ENCODE data around the gene SLC1A5. TPM values are rescaled to one million over a fixed set of nuclear protein-coding genes. Genes with fewer than 3 reads are reported as not detected.

The SLC1A5 gene
- total and polyA plus RNA-seq, 2 experiments from 2014 or later: 103 to 272 TPM

- TF ChIP-seq, protein P1, sequence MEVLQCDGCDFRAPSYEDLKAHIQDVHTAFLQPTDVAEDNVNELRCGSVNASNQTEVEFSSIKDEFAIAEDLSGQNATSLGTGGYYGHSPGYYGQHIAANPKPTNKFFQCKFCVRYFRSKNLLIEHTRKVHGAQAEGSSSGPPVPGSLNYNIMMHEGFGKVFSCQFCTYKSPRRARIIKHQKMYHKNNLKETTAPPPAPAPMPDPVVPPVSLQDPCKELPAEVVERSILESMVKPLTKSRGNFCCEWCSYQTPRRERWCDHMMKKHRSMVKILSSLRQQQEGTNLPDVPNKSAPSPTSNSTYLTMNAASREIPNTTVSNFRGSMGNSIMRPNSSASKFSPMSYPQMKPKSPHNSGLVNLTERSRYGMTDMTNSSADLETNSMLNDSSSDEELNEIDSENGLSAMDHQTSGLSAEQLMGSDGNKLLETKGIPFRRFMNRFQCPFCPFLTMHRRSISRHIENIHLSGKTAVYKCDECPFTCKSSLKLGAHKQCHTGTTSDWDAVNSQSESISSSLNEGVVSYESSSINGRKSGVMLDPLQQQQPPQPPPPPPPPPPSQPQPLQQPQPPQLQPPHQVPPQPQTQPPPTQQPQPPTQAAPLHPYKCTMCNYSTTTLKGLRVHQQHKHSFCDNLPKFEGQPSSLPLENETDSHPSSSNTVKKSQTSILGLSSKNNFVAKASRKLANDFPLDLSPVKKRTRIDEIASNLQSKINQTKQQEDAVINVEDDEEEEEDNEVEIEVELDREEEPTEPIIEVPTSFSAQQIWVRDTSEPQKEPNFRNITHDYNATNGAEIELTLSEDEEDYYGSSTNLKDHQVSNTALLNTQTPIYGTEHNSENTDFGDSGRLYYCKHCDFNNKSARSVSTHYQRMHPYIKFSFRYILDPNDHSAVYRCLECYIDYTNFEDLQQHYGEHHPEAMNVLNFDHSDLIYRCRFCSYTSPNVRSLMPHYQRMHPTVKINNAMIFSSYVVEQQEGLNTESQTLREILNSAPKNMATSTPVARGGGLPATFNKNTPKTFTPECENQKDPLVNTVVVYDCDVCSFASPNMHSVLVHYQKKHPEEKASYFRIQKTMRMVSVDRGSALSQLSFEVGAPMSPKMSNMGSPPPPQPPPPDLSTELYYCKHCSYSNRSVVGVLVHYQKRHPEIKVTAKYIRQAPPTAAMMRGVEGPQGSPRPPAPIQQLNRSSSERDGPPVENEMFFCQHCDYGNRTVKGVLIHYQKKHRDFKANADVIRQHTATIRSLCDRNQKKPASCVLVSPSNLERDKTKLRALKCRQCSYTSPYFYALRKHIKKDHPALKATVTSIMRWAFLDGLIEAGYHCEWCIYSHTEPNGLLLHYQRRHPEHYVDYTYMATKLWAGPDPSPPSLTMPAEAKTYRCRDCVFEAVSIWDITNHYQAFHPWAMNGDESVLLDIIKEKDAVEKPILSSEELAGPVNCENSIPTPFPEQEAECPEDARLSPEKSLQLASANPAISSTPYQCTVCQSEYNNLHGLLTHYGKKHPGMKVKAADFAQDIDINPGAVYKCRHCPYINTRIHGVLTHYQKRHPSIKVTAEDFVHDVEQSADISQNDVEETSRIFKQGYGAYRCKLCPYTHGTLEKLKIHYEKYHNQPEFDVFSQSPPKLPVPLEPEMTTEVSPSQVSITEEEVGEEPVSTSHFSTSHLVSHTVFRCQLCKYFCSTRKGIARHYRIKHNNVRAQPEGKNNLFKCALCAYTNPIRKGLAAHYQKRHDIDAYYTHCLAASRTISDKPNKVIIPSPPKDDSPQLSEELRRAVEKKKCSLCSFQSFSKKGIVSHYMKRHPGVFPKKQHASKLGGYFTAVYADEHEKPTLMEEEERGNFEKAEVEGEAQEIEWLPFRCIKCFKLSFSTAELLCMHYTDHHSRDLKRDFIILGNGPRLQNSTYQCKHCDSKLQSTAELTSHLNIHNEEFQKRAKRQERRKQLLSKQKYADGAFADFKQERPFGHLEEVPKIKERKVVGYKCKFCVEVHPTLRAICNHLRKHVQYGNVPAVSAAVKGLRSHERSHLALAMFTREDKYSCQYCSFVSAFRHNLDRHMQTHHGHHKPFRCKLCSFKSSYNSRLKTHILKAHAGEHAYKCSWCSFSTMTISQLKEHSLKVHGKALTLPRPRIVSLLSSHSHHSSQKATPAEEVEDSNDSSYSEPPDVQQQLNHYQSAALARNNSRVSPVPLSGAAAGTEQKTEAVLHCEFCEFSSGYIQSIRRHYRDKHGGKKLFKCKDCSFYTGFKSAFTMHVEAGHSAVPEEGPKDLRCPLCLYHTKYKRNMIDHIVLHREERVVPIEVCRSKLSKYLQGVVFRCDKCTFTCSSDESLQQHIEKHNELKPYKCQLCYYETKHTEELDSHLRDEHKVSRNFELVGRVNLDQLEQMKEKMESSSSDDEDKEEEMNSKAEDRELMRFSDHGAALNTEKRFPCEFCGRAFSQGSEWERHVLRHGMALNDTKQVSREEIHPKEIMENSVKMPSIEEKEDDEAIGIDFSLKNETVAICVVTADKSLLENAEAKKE (CRISPR knock-in tag; IDR thresholded peaks at IDR 0.05): no peak
- TF ChIP-seq NANOG (IDR thresholded peaks at IDR 0.05; ENCODE audit: borderline replicate concordance) (no peak), CREB1 (CRISPR knock-in tag; IDR thresholded peaks at IDR 0.05; ENCODE audit: low read depth) (no peak), POLR2AphosphoS5 (IDR thresholded peaks at IDR 0.05; ENCODE audit: low read depth) (no peak), EZH2 (IDR thresholded peaks at IDR 0.05; ENCODE audit: low read depth, unreplicated experiment) (no peak), ZNF114 (CRISPR knock-in tag; IDR thresholded peaks at IDR 0.05) (no peak), JUNB (IDR thresholded peaks at IDR 0.05; ENCODE audit: unreplicated experiment) (no peak)
Observed at GRCh38 chr19:46732172-46732938, 56.0 kb downstream of the SLC1A5 start (continued).

DNA sequence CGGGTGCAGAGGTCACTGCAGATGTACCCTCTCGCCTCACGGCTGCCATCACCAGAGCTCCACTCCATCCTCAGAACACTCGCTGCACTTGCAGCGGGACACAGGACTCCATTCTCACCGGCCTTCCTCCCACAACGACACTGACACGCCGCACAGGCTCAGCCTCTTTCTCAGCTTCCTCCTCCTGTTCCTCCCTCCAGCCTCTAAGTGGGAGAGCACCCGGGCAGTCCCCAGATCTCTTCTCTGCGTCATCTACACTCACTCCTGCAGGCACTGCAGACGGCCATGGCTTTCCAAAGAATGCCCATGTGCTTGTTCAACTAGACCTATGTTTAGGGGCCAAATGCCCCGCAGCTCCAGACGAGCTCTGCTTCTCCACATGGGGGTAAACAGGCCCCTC lies 56.8 kb downstream of the SLC1A5 start:
- no peak overlapping the region for H3K4me3 ChIP-seq
- H3K9me3 Mint-ChIP-seq: no peaks in the 10 kb centered on the region
- H3K36me3 ChIP-seq (ENCODE audit: insufficient read depth): peaks cover 29% of the 10 kb centered on the region
- peaks cover 3% of the 10 kb centered on the region; the same call in 1 of the 2 replicates for H3F3A ChIP-seq (replicated peaks; ENCODE audit: low read depth)
- H3K4me3 Mint-ChIP-seq: no peak overlapping the region
- peaks cover 41% of the 10 kb centered on the region for H3K79me2 ChIP-seq (replicated peaks; ENCODE audit: insufficient read depth)
- H3K36me3 Mint-ChIP-seq (ENCODE audit: low read depth): peaks cover 75% of the 10 kb centered on the region
- H3K4me1 Mint-ChIP-seq: peaks cover 11% of the 10 kb centered on the region
- 0 out of 2 replicates have a peak overlapping the region, but pooled peaks have one; percentile 9 for H3K27ac ChIP-seq (ENCODE audit: low read depth)
- no peak overlapping the region for H2AFZ ChIP-seq
- peaks cover 20% of the 10 kb centered on the region for H4K20me1 ChIP-seq (replicated peaks; ENCODE audit: insufficient read depth)
- H3K9me2 ChIP-seq (ENCODE audit: insufficient read depth): no peaks in the 10 kb centered on the region
- H3K27ac Mint-ChIP-seq: peak overlapping the region; percentile 76; the same call in 1 of the 2 replicates
- ATAC-seq (no peak), DNase-seq (ENCODE audit: low spot score) (no peak)
- no peak overlapping the region for H3K4me2 ChIP-seq
- H3K27me3 Mint-ChIP-seq (ENCODE audit: insufficient read depth, low read depth, poor library complexity): peaks cover 7% of the 10 kb centered on the region
- no peaks in the 10 kb centered on the region for H3K27me3 ChIP-seq (ENCODE audit: insufficient read depth)
- no peaks in the 10 kb centered on the region for H3K4me1 ChIP-seq (ENCODE audit: insufficient read depth)
- TF ChIP-seq, protein P2, sequence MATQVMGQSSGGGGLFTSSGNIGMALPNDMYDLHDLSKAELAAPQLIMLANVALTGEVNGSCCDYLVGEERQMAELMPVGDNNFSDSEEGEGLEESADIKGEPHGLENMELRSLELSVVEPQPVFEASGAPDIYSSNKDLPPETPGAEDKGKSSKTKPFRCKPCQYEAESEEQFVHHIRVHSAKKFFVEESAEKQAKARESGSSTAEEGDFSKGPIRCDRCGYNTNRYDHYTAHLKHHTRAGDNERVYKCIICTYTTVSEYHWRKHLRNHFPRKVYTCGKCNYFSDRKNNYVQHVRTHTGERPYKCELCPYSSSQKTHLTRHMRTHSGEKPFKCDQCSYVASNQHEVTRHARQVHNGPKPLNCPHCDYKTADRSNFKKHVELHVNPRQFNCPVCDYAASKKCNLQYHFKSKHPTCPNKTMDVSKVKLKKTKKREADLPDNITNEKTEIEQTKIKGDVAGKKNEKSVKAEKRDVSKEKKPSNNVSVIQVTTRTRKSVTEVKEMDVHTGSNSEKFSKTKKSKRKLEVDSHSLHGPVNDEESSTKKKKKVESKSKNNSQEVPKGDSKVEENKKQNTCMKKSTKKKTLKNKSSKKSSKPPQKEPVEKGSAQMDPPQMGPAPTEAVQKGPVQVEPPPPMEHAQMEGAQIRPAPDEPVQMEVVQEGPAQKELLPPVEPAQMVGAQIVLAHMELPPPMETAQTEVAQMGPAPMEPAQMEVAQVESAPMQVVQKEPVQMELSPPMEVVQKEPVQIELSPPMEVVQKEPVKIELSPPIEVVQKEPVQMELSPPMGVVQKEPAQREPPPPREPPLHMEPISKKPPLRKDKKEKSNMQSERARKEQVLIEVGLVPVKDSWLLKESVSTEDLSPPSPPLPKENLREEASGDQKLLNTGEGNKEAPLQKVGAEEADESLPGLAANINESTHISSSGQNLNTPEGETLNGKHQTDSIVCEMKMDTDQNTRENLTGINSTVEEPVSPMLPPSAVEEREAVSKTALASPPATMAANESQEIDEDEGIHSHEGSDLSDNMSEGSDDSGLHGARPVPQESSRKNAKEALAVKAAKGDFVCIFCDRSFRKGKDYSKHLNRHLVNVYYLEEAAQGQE (IDR thresholded peaks at IDR 0.05; ENCODE audit: unreplicated experiment): no peak
- TF ChIP-seq ZNF114 (CRISPR knock-in tag; IDR thresholded peaks at IDR 0.05): no peak
- no peak for TF ChIP-seq ZNF331 (CRISPR knock-in tag; IDR thresholded peaks at IDR 0.05; ENCODE audit: low read depth)
- no peak for TF ChIP-seq STAT1 (IDR thresholded peaks at IDR 0.05; ENCODE audit: unreplicated experiment)
- no peak for TF ChIP-seq ETS1 (IDR thresholded peaks at IDR 0.05)
- TF ChIP-seq NANOG (IDR thresholded peaks at IDR 0.05; ENCODE audit: borderline replicate concordance): no peak
- TF ChIP-seq CTCF (conservative IDR thresholded peaks at IDR 0.05; ENCODE audit: low read depth in 2 of 2): no peak
